OCI-LY7 (cell line): Measurements from ENCODE around the gene TULP4.

Experiments
- EZH2phosphoT487 ChIP-seq: fragments of 200-600 bp; sonication (generic); IDR thresholded peaks from 2 replicates; pipeline ENCODE4 v1.6.1; 2018; ENCODE audit warnings: low read depth, borderline replicate concordance, mild to moderate bottlenecking, mixed run types, antibody characterized with exemption, low read length, moderate library complexity, mixed read lengths
- TF ChIP-seq, protein P1 (sequence below): fragments of 200-600 bp; sonication (generic); conservative IDR thresholded peaks from 2 replicates; pipeline ENCODE4 v1.5.1; 2014; ENCODE audit warnings: mild to moderate bottlenecking, antibody characterized with exemption, low read length, moderate library complexity, mixed read lengths

DNA sequence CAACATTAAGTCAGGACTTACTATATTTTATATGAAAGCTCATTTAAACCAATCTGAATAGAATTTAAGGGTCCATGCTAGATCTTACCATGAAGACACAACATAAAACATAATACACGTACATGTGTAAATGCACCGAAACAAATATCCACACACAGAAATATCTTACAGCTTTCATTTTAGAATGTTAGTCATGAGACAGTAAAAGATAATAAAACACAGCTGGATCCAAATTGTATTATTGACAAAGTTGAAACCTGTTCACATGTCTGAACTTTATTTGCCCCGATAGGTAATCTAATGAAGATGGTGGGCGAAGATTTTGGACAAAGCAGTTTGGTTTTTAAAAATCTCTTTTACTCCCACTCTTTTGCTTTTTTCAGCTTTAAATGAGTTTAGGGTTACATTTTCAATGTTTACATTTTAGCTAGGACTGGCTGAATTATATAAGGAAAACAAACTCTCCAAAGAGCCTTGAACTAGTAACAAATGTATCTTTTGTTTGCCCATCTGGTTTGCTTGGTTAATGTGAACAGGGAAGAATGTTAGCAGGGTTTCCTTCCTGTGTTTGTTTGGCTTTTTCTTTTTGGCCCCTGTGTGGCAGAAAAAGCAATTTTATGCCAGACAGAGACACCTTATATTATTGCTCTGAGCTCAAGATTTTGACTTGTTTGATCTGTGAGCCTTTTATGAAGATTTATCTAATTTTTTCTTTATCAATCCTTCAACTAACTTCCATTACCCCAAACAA is 242.5 kb downstream of the TULP4 start:
- TF ChIP-seq, protein P1, sequence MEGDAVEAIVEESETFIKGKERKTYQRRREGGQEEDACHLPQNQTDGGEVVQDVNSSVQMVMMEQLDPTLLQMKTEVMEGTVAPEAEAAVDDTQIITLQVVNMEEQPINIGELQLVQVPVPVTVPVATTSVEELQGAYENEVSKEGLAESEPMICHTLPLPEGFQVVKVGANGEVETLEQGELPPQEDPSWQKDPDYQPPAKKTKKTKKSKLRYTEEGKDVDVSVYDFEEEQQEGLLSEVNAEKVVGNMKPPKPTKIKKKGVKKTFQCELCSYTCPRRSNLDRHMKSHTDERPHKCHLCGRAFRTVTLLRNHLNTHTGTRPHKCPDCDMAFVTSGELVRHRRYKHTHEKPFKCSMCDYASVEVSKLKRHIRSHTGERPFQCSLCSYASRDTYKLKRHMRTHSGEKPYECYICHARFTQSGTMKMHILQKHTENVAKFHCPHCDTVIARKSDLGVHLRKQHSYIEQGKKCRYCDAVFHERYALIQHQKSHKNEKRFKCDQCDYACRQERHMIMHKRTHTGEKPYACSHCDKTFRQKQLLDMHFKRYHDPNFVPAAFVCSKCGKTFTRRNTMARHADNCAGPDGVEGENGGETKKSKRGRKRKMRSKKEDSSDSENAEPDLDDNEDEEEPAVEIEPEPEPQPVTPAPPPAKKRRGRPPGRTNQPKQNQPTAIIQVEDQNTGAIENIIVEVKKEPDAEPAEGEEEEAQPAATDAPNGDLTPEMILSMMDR = no peak
- no peak for TF ChIP-seq EZH2phosphoT487
